HepG2 (cell line): Measurements from ENCODE around the gene ZNF561. TPM values are rescaled to one million over a fixed set of nuclear protein-coding genes. Genes with fewer than 3 reads are reported as not detected.
A peak's percentile ranks its signal among the peaks of the same experiment; 100 is the strongest.

Source experiments
- DMAP1 ChIP-seq: IDR thresholded peaks from 2 replicates; pipeline ENCODE4 v1.6.1; 2016
- EEA1 ChIP-seq: sonication (generic); formaldehyde crosslinking; IDR thresholded peaks from 2 replicates; pipeline ENCODE4 v1.5.1; 2020; ENCODE audit warnings: mild to moderate bottlenecking, missing genetic modification reagents, borderline replicate concordance
- FOXM1 ChIP-seq: sonication (generic); formaldehyde crosslinking; IDR thresholded peaks from 2 replicates; pipeline ENCODE4 v1.5.0; 2020; ENCODE audit warnings: missing genetic modification reagents
- KAT7 ChIP-seq: IDR thresholded peaks from 2 replicates; pipeline ENCODE4 v1.6.1; 2018; ENCODE audit warnings: borderline replicate concordance, missing compliant biosample characterization
- KLF16 ChIP-seq, 2 experiments: sonication (generic) in 1 of 2; formaldehyde crosslinking in 1 of 2; IDR thresholded peaks; 2 replicates each; pipeline versions ENCODE4 v1.6.1 to v1.8.0; 2016 to 2023; ENCODE audit warnings: missing genetic modification reagents in 2 of 2, missing compliant biosample characterization in 1 of 2
- PAWR ChIP-seq: sonication (generic); formaldehyde crosslinking; IDR thresholded peaks from 2 replicates; pipeline ENCODE4 v1.4.0; 2020; ENCODE audit warnings: missing genetic modification reagents, mild to moderate bottlenecking, borderline replicate concordance
- RERE ChIP-seq: IDR thresholded peaks from 2 replicates; pipeline ENCODE4 v1.6.1; 2016; ENCODE audit warnings: low read depth, missing genetic modification reagents, missing compliant biosample characterization
- RORA ChIP-seq: sonication (generic); formaldehyde crosslinking; IDR thresholded peaks from 2 replicates; pipeline ENCODE4 v1.5.0; 2020; ENCODE audit warnings: mild to moderate bottlenecking, missing genetic modification reagents, moderate library complexity
- SALL1 ChIP-seq: sonication (generic); formaldehyde crosslinking; IDR thresholded peaks from 2 replicates; pipeline ENCODE4 v1.8.0; 2022; ENCODE audit warnings: mild to moderate bottlenecking, missing genetic modification reagents
- SAP130 ChIP-seq: IDR thresholded peaks from 2 replicates; pipeline ENCODE4 v1.6.1; 2016; ENCODE audit warnings: low read depth
- SKI ChIP-seq: fragments of 450-650 bp; IDR thresholded peaks from one replicate; pipeline ENCODE4 v1.6.1; 2018; ENCODE audit warnings: mild to moderate bottlenecking; ENCODE audit not compliant: partially characterized antibody
- TAF15 ChIP-seq: fragments of 200-400 bp; formaldehyde crosslinking; IDR thresholded peaks from one replicate; pipeline ENCODE4 v1.6.1; 2018; ENCODE audit warnings: mild to moderate bottlenecking, low read depth, low read length; ENCODE audit not compliant: poor library complexity, severe bottlenecking
- ZNF17 ChIP-seq: sonication (generic); formaldehyde crosslinking; IDR thresholded peaks from 2 replicates; pipeline ENCODE4 v1.5.0; 2020; ENCODE audit warnings: mild to moderate bottlenecking, missing genetic modification reagents
- ZNF34 ChIP-seq: sonication (generic); formaldehyde crosslinking; IDR thresholded peaks from 2 replicates; pipeline ENCODE4 v1.4.0; 2020; ENCODE audit warnings: mild to moderate bottlenecking, missing genetic modification reagents, borderline replicate concordance
- ZNF644 ChIP-seq: IDR thresholded peaks from 2 replicates; pipeline ENCODE4 v1.6.1; 2016; ENCODE audit warnings: low read depth
- ZSCAN12 ChIP-seq: sonication (generic); formaldehyde crosslinking; IDR thresholded peaks from 2 replicates; pipeline ENCODE4 v1.9.0; 2021; ENCODE audit warnings: mild to moderate bottlenecking, missing genetic modification reagents
- ZZZ3 ChIP-seq: sonication (generic); formaldehyde crosslinking; IDR thresholded peaks from 2 replicates; pipeline ENCODE4 v1.4.0; 2020; ENCODE audit warnings: missing genetic modification reagents, mild to moderate bottlenecking, borderline replicate concordance
- polyA plus RNA-seq, 8 experiments: library from polyadenylated mRNA; depleted of rRNA in 3 of 8; stranded (reverse) in 7 of 8; unstranded in 1 of 8; fragments of >200 nt; fragmentation: Illumina TruSeq in 4 of 8; extraction: Trizol in 4 of 8; gene quantifications; 2 replicates each; pipeline versions ENCODE4 v1.2.1 to v1.2.3, GENCODE V29; 2011 to 2016; ENCODE audit warnings: low read depth in 4 of 8, missing spikeins in 1 of 8, mixed read lengths in 1 of 8; ENCODE audit not compliant: insufficient read depth in 1 of 8
- total RNA-seq, 5 experiments: library from RNA; depleted of rRNA; stranded (reverse); fragments of >200 nt; fragmentation: Illumina TruSeq; extraction: Trizol; gene quantifications; 2 replicates each; pipeline ENCODE4 v1.2.3, GENCODE V29; 2016; ENCODE audit warnings: low read depth in 1 of 5
- TF ChIP-seq, protein P1 (sequence below): sonication (generic); formaldehyde crosslinking; IDR thresholded peaks from 2 replicates; pipeline ENCODE4 v1.8.0; 2022; ENCODE audit warnings: missing genetic modification reagents, mild to moderate bottlenecking, inconsistent platforms, borderline replicate concordance
- TF ChIP-seq, protein P2 (sequence below): sonication (generic); formaldehyde crosslinking; IDR thresholded peaks from 2 replicates; pipeline ENCODE4 v1.4.0; 2020; ENCODE audit warnings: low read depth, mild to moderate bottlenecking, missing genetic modification reagents
- TF ChIP-seq, protein P3 (sequence below): sonication (generic); formaldehyde crosslinking; IDR thresholded peaks from 2 replicates; pipeline ENCODE4 v1.4.0; 2020; ENCODE audit warnings: missing genetic modification reagents; ENCODE audit errors: not compliant biosample characterization

ZNF561 gene
- total and polyA plus RNA-seq, 2 of the 13 experiments (the other 11 are each of a cell fraction or from before 2014, with no cell fraction given), result 19.8 to 35.1 TPM

DNA sequence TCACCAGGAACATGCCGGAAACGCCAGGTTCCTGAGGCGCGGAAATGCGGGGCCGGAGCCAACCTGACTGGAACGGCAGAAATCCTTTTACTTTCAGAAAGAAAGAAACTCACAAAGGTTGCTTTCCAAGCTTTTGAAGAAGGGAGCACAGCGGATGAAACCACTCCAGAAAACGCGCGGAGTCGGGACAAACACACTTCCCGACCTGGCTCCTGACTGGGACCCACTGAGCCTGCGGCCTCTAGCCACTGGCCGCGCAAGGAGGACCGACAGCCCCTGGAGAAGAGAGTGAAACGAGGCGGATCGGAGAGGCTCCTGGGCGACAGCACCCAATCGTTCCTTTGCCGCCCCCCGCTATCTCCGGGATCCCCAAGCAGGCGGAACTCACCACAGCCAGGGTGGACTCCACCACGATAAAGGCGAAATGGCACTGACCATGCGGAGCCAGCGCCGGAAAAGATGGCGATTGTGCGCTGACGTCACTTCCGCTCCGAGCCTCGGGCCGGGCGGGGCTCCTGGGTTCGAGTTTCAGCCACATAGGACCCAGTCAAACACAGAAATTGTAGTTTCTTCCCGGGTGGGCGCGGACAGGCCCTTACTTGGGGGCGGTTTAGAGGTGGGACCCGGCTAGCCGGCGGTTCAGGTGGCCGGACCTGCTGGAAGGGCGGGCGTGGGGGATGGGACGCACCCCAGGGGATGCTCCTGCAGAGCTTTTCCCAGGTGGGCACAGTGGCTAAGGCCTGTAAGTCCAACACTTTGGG is 36.8 kb downstream of the ZNF561 start, which contains the start of gene ZNF121 (continued):
- peak; percentile 77; the same call in 1 of the 2 replicates for TF ChIP-seq KAT7 (CRISPR knock-in tag)
- TF ChIP-seq ZNF644, result 0 out of 2 replicates have a peak, but pooled peaks have one; percentile 40
- TF ChIP-seq ZNF34 (CRISPR knock-in tag), result no peak
- TF ChIP-seq RERE, result no peak
- TF ChIP-seq, protein P1, sequence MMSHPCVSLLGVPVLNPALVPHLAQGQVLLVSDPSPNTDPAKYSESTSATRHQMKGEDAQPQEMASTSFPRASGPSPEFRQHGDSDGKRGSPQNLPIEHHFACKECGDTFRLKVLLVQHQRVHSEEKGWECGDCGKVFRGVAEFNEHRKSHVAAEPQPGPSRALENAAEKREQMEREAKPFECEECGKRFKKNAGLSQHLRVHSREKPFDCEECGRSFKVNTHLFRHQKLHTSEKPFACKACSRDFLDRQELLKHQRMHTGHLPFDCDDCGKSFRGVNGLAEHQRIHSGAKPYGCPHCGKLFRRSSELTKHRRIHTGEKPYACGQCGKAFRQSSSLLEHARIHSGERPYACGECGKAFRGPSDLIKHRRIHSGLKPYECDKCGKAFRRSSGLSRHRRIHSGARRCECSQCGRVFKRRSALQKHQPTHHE (CRISPR knock-in tag), result 0 out of 2 replicates have a peak, but pooled peaks have one; percentile 47
- TF ChIP-seq, protein P2, sequence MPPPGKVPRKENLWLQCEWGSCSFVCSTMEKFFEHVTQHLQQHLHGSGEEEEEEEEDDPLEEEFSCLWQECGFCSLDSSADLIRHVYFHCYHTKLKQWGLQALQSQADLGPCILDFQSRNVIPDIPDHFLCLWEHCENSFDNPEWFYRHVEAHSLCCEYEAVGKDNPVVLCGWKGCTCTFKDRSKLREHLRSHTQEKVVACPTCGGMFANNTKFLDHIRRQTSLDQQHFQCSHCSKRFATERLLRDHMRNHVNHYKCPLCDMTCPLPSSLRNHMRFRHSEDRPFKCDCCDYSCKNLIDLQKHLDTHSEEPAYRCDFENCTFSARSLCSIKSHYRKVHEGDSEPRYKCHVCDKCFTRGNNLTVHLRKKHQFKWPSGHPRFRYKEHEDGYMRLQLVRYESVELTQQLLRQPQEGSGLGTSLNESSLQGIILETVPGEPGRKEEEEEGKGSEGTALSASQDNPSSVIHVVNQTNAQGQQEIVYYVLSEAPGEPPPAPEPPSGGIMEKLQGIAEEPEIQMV, result no peak
- no peak; the same call in 1 of the 2 replicates for TF ChIP-seq EEA1 (CRISPR knock-in tag)
- TF ChIP-seq, protein P3, sequence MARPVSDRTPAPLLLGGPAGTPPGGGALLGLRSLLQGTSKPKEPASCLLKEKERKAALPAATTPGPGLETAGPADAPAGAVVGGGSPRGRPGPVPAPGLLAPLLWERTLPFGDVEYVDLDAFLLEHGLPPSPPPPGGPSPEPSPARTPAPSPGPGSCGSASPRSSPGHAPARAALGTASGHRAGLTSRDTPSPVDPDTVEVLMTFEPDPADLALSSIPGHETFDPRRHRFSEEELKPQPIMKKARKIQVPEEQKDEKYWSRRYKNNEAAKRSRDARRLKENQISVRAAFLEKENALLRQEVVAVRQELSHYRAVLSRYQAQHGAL (CRISPR knock-in tag), result peak; percentile 64
- TF ChIP-seq SKI, result no peak
- TF ChIP-seq SALL1 (CRISPR knock-in tag), result peak; percentile 83
- peak; percentile 91 for TF ChIP-seq TAF15
- peak; percentile 95 for TF ChIP-seq SAP130 (CRISPR knock-in tag)
- no peak for TF ChIP-seq PAWR (CRISPR knock-in tag)
- no peak for TF ChIP-seq RORA (CRISPR knock-in tag)
- no peak; a peak in 1 of 4 replicates for TF ChIP-seq KLF16 (CRISPR knock-in tag; IDR thresholded peaks at IDR 0.05)
- TF ChIP-seq ZNF17 (CRISPR knock-in tag), result no peak
- TF ChIP-seq FOXM1 (CRISPR knock-in tag), result no peak
- TF ChIP-seq ZSCAN12, result 0 out of 2 replicates have a peak, but pooled peaks have one; percentile 20
- peak; percentile 97 for TF ChIP-seq DMAP1 (CRISPR knock-in tag)
- no peak; the same call in 1 of the 2 replicates for TF ChIP-seq ZZZ3 (CRISPR knock-in tag)
